ENCODE data around the gene GPBAR1. TPM values are rescaled to one million over a fixed set of nuclear protein-coding genes. Genes with fewer than 3 reads are reported as not detected.
"Not testable (repeated sequence)": the region's sequence is repeated elsewhere in the genome, so short reads cannot be mapped to it uniquely, and the experiment has no call there.

Gene GPBAR1
- total RNA-seq, 1 donor from 2014 or later, result 0.39 TPM

DNA sequence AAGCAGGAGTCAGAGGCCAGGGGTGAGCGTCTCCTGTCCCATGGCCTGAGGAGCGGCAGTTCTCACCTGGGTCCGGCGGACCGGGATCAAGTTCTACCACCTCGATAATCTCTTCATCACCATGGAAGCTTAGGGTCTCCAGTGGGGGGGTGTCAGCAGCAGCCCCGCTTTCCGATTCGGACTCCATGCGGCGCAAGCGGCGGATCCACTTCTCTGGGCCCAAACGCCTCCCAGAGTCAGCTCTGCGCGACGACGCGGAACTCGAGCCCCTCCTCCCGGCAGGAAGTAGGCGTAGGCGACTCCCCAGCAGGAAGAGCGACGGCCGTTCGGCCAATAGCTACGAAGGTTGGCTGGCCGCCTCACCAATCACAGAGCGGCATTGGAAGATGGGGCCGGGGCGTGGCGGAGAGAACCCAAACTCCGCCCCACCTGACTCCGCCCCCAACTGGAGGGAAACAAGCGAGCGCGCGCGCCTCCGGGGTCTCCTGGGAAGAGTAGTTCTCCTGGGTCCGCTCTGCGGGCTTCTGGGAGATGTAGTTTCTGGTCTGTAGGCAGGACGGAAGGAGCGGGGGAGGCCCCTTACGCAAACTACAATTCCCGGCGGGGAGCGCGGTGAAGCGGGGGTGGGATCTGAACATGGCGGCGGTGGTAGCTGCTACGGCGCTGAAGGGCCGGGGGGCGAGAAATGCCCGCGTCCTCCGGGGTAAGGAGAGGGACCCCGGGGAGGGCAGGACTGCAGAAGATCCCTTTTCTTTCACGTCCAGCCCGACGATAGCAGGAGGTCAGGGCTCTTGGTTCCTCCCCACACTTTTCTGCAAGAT is 9.3 kb downstream of the GPBAR1 start, which contains the start of the genes AAMP and PNKD:
TSS of gene AAMP (minus strand) at position 238 of the 821 bp plus-strand sequence. CDS start at position 187, 51 bp downstream.
TSS of gene PNKD (plus strand) at position 620 of the 821 bp plus-strand sequence. CDS start at position 637, 17 bp downstream.
- DNase-seq, result peak; percentile 100

DNA sequence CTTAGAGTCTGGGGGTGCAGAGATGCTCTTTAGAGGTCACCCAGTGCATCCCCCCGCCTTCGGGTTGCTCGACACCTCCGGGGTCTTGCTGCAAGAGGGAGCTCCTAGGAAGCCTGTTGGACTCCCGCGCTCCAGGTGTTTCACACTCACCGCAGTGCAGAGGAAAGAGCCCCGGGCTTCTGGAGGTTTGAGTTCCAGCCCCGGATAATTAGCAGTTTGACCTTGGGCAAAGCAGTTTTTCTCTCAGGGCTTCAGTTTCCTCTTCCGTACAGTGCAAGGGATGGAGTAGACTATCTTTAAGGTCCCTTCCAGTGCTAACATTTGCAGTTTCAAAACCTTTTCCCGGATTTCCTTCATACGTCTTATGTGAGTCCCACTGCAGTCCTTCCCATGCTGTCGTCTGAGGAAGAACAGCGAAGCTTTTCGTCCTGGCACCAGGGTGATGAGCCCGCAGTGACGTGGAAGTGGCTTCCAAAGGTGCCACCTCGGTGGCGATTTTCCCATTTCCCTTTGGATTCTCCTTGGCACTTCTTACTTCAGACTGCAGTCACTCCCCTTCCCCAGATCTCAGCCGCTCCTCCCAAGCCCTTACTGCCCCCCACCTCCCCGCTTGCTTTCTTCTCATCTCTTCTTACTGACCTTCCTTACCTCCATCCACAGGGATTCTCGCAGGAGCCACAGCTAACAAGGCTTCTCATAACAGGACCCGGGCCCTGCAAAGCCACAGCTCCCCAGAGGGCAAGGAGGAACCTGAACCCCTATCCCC is 10.1 kb downstream of the GPBAR1 start:
- DNase-seq, result no peak

DNA sequence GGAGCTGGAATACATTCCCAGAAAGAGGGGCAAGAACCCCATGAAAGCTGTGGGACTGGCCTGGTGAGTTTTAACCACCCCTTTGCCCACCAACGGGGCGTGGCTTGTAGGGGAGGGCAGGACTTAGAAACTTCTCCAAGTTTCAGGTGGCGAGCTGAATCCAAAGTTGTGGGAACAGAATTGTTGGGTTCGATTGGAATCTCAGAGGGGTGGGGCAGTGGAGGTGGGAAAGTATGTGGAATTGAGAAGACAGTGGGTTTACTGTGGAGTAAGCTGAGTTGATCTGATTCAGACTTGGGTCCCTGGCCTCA is 10.6 kb downstream of the GPBAR1 start:
- DNase-seq, result no peak

DNA sequence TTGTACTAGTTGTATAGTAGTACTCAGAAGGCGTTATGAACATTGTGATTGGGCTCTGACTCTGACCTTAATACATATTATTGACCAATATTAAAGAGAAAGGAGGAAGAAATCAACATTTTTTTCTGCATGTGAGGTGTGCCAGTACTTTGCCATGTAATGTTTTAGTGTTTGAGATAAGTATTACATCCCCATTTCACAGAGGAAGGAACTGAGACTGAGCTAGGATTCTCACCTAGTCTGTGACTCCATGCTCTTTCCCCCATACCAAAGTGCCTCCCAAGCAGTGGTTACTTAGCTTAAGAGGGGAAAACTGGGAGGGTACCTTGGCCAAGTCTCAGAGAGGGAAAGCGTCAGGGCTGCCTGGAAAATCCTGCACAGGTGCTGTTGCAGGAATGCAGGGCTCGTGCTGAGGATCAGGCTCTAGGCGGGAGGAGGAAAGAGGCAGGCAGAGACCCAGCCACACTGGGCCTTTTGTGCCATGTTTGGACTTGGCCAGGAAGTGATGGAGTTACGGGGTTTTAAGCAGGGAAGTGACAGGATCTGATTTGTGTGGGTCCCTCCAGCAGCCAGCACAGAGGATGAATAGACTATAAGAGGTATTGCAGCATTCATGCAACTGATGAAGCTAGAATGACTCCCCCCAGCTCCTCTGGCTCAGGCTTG is 11.2 kb downstream of the GPBAR1 start:
- DNase-seq, result no peak

DNA sequence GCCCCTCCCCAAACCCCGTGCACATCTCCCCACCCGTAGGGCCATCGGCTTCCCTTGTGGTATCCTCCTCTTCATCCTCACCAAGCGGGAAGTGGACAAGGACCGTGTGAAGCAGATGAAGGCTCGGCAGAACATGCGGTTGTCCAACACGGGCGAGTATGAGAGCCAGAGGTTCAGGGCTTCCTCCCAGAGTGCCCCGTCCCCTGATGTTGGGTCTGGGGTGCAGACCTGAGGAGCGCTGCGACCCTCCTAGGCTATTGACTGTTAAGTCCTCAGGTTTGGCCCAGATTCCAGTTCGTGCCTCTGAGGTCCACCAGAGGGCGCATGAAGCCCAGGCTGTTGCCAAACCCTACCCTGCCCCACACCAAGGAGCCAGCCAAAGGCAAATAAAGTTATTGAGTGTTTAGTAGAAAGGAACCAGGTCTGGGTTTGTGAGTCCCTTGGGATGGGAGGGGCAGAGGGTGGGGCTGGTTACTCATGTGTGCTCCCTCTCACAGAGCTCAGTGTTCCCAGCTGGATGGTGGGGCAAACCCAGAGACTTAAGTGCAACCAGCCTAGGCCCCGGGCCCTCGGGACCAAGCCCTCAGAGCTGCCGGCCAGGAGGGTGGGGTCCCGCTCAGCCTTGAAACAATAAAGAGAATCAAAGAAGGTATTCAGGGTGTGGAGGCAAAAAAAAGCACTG is 11.9 kb downstream of the GPBAR1 start:
- DNase-seq, result peak; percentile 81

DNA sequence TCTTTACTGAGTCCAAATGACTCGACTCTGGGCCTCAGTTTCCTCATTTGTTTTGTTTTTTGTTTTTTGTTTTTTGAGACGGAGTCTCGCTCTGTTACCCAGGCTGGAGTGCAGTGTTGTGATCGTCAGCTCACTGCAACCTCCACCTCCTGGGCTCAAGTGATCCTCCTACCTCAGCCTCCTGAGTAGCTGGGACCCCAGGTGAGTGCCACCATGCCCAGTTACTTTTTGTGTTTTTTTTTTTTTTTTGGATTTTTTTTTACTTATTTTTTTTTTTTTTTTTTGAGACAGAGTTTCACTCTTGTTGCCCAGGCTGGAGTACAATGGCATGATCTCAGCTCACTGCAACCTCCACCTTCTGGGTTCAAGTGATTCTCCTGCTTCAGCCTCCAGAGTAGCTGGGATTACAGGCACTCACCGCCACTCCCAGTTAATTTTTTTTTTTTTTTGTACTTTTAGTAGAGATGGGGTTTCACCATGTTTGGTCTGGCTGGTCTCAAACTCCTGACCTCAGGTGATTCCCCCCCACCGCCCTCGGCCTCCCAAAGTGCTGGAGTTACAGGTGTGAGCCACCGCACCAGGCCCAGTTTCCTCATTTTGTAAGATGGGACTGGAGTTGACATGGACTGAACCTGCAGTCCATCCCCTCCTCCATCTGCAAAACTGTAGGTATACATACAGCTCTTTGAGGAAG is 12.5 kb downstream of the GPBAR1 start:
- not testable (repeated sequence) for DNase-seq

DNA sequence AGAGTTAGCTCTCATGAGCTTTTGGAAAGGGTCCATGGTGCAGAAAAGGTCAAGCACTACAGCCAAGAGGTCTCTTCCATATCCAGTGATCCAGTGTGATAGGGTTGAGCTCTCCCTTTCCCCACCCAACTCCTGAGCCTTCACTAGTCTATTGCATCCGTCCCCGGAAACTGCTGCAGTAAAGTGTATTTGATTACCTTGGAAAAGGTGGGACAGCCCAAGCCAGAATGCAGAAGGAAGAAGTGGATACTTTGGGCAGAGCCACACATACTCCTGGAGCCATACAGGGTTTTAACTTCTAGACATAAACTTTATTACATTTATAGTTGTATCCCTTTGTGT is 13.1 kb downstream of the GPBAR1 start:
- no peak for DNase-seq

DNA sequence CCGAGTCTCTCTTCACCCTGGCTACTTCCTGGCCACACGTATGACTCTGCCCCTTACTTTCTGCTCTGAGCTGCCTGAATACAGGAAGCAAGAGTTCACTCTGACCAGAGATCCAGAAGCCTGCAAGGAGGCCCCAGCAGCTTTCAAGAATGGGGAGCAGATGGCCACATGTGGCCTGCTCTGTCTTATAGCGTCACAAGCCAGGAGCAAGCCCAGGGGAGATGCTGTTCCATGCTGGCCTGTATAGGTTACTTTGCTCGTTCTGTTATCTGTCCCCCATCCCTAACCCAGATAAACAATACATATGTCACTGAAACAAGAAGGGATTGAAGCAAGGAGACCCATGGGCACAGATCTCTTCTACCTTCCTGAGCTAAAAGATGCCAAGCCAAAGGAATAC is 13.8 kb downstream of the GPBAR1 start:
- DNase-seq, result no peak

DNA sequence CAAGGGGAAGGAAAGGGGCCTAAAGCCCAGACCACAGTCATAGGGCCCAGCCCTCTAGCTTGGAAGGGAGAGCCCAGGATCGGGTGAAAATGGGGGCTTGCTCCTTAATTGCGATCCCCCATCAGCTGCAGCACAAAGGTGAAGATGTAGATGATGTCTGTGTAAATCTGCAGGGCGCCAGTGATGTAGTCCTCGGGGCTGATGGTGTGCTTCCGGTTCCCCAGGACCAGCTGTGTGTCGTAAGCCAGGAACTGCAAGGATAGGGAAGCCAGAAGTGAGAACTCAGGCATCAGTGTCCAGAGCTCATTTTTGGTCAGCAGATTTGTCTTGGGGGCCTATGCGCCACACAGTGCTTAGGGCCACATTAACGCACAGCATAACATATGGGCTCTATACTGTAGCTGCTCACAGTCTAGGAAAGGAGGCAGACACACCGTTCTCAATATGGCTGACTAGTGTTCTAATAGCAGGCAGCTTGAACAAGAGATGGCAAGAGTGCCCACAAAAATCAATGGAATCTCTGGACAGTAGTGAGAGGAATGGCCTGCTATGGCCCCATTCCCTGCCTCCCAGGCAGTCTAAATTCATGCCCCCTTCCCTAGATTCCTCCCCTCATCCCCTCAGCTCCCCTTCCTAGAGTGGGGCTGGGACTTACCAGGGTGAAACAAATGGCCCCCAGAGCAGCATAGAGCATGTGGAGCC is 14.7 kb downstream of the GPBAR1 start:
- DNase-seq, result no peak

DNA sequence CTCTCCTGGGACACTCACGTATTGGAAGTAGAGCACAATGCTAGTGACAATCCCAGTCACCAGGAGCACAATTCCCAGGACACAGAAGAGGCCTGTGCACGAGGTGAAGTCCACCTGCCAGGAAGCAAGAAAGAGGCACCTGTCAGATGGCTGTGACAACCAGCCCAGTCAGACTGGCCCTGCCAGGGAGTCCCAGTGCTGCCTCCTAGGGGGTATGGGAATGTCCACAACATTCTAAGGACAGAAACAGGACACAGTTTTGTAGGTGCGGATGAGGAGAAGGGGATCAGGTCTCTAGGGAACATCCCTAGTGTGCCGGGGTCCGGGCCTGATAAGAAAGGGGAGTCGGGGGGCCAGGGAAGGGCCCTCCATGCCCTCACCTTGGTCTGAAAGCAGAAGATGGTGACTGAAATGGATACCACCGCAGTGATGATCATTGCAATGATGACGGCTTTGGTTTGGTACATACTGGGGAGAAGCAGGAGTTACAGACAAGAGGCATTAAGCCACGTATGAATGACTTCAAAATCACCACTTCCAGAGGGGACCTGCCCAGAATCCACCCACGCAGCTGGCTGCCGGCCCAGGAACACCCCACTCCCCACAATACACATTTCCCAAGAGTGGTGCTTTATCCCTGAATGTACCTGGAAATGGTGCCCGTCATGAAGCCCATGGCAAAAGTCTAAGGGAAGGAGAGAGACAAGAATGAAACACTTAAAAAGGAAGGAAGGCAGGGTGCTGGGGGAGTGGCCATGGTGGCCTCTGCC is 16.4 kb downstream of the GPBAR1 start:
- no peak for DNase-seq

DNA sequence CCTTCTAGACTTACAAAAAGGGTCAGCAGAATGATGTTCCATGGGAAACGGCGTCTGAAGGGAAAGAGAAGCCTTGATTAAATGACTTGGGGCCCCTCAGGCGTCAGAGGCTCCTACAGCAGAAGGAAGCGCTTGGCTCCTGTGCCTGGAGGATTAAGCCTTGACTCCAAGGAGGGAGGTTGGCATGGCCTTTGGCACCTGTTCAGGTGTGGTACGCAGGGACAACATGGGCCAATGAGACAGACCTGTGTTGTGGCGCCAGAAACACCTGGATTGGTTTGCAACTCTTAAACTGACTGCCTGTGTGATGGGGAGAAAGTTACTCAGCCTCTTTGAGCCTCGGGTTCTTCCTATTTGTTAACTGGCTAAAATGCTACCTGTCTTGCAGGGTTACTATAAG is 17.1 kb downstream of the GPBAR1 start:
- DNase-seq, result no peak

DNA sequence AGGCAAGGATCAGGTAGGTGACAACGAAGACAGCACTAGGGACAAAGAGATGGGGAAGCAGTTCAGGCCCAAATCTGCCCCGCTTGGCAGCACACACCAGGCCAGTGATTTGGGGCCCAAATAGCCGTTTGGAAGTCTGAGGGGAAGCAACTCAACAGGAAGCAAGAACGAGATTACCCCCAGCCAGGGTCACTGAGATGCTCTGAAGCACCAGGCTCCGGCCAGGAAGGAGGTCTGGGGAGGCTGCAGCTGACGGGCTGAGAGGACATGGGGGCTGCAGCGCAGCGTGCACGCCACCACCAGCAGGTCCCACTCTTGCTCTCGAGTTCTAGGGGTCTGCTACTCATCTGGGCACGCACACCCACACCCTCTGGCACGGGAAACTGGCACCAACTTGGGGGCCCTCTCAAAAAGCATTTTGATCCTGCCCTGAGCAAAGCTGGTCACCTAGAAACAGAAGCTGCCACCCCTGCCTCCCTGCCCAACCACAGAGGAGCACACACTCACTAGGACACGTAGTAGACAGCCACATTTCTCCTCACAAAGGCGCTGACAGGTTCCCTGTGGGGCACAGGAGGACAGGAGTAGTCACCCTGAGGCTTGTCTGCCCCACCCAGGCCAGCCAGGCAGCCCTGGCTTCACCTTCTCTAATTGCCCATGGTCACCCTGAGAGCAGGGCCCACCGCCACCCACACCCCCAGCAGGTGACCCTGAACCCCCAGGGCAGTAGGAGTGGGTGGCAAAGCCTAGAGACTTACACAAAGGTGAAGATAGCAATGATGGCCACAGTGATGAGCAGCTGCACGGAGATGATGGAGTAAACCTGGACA is 17.9 kb downstream of the GPBAR1 start:
- DNase-seq, result no peak

DNA sequence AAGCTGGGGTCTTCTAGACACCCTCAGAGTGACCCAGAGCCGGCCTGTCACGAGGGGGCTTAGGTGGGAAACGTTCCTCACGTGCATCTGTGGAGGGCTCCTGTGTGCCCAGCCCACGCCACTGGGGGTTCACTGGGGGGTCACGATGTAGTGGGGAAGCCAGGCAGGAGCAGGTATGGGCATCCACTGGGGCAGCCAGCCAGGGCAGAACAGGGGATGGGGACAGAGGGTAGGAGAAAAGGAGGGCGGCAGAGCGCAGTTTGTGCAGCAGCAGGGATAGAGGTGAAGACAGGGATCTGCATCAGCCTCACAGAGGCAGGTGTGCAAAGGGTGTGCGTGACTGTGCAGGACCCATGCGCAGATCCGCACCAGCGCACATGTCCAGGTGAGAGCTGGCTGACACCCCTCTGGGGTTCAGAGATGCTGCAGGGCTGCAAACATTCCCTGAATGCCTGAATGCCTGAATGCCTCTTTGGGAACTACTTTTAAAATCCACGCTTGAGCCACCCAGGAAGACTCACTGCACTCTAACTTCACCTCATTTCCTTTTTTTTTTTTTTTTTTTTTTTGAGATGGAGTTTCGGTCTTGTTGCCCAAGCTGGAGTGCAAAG is 19.6 kb downstream of the GPBAR1 start:
- DNase-seq, result no peak

DNA sequence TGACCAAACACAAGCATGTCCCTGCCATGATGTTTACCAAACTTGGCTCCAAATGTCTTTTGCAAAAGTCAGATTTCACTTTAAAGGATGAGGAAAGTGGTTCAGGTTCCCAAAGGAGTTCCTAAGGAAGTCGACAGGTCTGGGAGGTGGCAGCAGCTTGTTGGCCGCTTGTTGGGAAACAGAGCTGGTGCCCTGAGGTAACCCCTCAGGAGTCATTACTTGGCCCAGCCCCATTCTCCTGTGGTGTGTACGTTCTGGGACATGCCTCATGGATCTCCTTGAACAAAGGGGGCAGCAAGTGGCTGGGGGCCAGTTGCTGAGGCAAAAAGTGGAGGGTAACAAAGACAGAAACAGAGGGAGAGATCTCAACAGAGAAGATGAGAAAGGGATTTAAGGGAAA is 20.6 kb downstream of the GPBAR1 start:
- DNase-seq, result no peak

DNA sequence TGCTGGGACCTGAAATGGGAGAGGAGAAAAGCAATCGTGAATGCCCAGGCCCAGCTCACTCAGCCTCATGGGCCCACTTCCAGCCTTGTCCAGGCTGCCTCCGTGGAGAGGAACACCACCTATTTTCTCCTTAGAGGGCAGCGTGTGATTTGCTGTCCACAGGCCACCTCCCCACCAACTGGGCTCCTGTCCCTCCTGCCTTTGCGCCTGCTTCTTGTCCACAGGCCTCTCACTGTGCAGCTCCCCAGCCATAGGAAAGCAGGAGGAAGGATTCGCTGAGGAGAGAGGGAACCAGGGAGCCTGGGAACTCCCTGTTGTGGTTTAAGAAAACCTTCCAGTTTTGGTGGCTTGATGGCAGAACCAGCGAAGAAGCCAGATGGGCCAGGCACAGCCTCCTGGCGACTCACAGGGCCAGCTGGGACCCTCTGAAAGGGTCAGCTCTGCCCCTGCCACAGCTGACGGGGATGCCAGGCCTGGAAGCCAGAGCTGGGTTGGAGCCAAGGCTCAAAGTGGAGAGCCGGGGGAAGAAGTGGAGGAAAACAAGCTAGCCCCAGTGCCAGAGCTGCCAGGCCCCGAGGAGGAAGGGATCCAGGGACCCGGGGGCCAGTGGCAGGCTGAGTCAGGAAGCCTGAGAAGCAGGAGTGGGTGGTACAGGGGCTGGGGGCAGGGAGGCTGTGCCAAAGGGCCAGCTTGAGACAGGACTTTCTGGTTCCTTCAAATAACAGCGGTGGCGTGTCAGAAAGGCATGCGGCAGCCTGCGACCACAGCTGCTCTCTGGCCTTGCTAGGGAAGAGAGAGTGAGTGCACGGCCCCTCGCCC is 21.6 kb downstream of the GPBAR1 start:
- no peak for DNase-seq

DNA sequence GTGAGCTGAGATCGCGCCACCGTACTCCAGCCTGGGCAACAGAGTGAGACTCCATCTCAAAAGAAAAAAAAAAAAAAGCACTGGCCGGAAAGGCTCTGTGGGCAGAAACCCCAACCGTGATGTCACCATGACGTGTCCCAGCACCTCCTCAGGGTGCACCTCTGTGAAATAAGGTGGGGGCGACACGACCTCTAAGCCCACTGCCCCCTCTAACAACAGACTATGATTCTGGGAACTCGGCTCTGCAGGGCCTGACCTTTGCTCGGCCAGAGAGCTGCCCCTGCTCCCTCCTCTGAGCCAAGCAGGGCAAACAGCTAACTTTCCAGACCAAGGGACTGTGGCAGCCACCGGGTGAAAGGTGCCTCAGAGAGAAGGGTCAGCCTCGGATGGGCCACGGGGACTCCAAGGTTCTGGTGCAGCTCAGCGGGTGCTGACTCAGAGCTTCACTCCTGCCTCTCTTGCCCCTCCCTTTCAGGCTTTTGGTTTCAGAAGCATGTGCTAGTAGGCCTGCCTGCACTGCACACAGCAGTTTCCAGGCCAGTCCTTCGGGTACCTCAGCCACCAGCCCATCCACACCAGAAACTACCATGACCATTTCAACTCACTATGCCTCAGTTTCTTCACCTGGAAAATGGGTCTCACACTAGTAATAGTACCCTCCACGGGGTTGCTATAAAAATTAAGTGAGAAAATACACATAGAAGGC is 23.4 kb downstream of the GPBAR1 start:
- no peak for DNase-seq

DNA sequence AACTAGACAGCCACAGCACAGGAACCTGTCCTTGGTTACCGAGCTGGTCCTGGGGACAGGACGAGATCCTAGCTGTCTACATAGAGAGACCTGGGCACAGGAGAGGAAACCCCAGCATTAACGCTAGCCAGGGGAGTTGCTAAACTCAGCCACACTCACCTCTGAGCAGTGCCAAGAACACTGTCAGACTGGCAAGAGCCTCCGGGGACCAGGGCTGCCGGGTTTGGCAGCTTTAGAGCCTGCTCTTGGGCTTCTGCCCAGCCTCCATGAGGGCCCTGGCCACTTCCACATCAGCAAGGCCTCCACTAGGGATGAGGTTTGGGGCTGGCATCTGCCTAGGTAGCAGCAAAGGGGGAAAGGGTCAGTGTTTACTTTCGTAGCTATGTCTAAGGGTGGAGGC is 24.8 kb downstream of the GPBAR1 start:
- DNase-seq, result no peak
